Right atrium auricular region (tissue), 2 donors: ENCODE results near the gene BCAS4. TPM values are rescaled to one million over a fixed set of nuclear protein-coding genes. Genes with fewer than 3 reads are reported as not detected.

Source experiments
- DNase-seq: peaks from one replicate; pipeline ENCODE4 v3.0.0-alpha.2; 2019; ENCODE audit warnings: low spot score
- H3K27ac ChIP-seq, 2 donors: fragments of 200-600 bp; sonication (generic); 1 replicate in 1 of 2; 2 replicates in 1 of 2; pipeline ENCODE4 v1.5.1; 2016 to 2019
- H3K27me3 ChIP-seq, 2 donors: fragments of 200-600 bp; sonication (generic); one replicate each; pipeline versions ENCODE4 v1.5.1 to v1.6.0; 2017 to 2019
- H3K36me3 ChIP-seq: fragments of 200-600 bp; sonication (generic); one replicate; pipeline ENCODE4 v1.5.1; 2016
- H3K4me1 ChIP-seq, 2 donors: fragments of 200-600 bp; sonication (generic); one replicate each; pipeline versions ENCODE4 v1.5.1 to v1.6.0; 2017 to 2019
- H3K4me3 ChIP-seq, 2 donors: fragments of 200-600 bp; sonication (generic); 1 replicate in 1 of 2; 2 replicates in 1 of 2; pipeline ENCODE4 v1.5.1; 2017 to 2019; ENCODE audit warnings: mild to moderate bottlenecking in 1 of 2, moderate library complexity in 1 of 2
- H3K9me3 ChIP-seq, 2 donors: fragments of 200-600 bp; sonication (generic); one replicate each; pipeline ENCODE4 v1.5.1; 2019
- total RNA-seq, 2 donors: library from RNA; depleted of rRNA; stranded (reverse); fragments of >200 nt; gene quantifications; one replicate each; pipeline ENCODE4 v1.1.0, GENCODE V29; 2016
- TF ChIP-seq, protein P1 (sequence below), 2 donors: fragments of 200-600 bp; sonication (generic); IDR thresholded peaks; one replicate each; pipeline ENCODE4 v1.5.1; 2019; ENCODE audit warnings: antibody characterized with exemption in 2 of 2

The BCAS4 gene
- total RNA-seq, 2 donors from 2014 or later = 1.5 to 2.2 TPM

DNA sequence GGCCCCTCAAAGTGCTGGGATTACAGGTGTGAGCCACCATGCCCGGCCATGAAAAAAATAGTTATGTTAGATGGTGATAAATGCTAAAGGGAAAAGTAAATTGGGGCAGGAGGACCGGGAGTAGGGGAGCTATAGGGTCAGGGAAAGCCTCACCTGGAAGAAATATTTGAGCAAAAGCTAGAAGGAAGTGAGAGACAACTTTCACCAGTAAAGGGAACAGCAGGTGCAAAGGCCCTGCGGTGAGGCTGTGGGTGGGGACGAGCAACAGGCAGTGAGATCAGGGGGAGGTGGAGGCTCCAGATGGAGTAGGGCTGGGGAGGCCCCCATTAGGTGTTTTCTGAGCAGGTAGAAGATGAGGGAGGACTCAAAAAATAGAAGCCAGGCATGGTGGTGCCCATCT lies 16.0 kb downstream of the BCAS4 start:
- no peaks in the 10 kb centered on the region for H3K9me3 ChIP-seq
- no peak overlapping the region for H3K4me3 ChIP-seq
- H3K36me3 ChIP-seq = no peaks in the 10 kb centered on the region
- no peak for DNase-seq
- TF ChIP-seq, protein P1, sequence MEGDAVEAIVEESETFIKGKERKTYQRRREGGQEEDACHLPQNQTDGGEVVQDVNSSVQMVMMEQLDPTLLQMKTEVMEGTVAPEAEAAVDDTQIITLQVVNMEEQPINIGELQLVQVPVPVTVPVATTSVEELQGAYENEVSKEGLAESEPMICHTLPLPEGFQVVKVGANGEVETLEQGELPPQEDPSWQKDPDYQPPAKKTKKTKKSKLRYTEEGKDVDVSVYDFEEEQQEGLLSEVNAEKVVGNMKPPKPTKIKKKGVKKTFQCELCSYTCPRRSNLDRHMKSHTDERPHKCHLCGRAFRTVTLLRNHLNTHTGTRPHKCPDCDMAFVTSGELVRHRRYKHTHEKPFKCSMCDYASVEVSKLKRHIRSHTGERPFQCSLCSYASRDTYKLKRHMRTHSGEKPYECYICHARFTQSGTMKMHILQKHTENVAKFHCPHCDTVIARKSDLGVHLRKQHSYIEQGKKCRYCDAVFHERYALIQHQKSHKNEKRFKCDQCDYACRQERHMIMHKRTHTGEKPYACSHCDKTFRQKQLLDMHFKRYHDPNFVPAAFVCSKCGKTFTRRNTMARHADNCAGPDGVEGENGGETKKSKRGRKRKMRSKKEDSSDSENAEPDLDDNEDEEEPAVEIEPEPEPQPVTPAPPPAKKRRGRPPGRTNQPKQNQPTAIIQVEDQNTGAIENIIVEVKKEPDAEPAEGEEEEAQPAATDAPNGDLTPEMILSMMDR (IDR thresholded peaks at IDR 0.05) = no peak
- H3K27me3 ChIP-seq = no peaks in the 10 kb centered on the region
- H3K27ac ChIP-seq = no peak overlapping the region
- no peaks in the 10 kb centered on the region for H3K4me1 ChIP-seq

DNA sequence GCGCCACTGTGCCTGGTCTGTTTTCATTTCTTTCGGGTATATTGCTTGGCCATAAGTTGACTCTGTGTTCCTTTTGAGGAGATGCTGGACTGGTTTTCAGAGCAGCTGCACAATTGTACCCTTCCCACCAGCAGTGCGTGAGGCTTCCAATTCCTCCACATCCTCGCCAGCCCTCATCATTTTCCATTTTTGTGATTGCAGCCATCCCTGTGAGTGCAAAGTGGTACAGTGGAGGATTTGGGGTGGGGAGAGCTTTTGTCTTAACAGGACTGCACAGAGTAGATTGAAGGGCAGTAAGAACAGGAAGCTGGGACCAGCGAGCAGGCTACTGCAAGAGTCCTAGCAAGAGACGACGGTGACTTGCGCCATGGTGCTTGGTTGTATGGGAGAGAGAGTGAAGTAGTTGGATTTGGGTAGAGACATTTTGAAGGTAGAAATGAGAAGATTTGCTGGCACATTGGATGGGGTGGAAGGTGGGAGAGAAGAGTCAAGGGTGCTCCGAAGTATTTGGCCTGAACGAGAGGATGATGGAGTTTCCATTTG lies 18.3 kb downstream of the BCAS4 start:
- H3K36me3 ChIP-seq = no peaks in the 10 kb centered on the region
- no peak for DNase-seq
- TF ChIP-seq, protein P1 (IDR thresholded peaks at IDR 0.05) = no peak
- H3K27ac ChIP-seq = no peak overlapping the region
- no peak overlapping the region for H3K4me3 ChIP-seq
- H3K9me3 ChIP-seq = no peaks in the 10 kb centered on the region
- H3K27me3 ChIP-seq = no peaks in the 10 kb centered on the region
- H3K4me1 ChIP-seq = no peaks in the 10 kb centered on the region

DNA sequence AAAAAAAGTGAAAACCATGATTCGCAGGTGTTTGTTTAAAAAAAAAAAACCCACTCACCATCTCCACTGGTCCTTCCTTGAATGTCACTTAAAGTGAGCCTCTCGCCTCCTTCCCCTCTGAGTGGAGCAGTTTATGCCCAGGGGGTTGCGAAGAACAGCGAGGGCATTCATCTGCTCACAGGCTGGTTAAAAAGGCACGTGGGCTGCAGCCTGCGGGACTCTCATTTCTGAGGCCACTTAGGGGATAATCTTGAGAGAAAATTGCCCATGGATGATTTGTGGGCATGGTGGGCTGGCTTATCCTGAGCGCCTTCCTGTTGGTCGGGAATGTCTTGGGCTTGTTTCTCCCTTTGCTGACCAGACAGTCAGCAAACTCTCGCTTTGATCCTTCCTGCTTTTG lies 18.9 kb downstream of the BCAS4 start:
- H3K36me3 ChIP-seq = no peaks in the 10 kb centered on the region
- no peaks in the 10 kb centered on the region for H3K9me3 ChIP-seq
- no peak overlapping the region for H3K27ac ChIP-seq
- H3K4me1 ChIP-seq = no peaks in the 10 kb centered on the region
- H3K4me3 ChIP-seq = no peak overlapping the region
- TF ChIP-seq, protein P1 (IDR thresholded peaks at IDR 0.05) = no peak
- H3K27me3 ChIP-seq = no peaks in the 10 kb centered on the region
- DNase-seq = no peak

DNA sequence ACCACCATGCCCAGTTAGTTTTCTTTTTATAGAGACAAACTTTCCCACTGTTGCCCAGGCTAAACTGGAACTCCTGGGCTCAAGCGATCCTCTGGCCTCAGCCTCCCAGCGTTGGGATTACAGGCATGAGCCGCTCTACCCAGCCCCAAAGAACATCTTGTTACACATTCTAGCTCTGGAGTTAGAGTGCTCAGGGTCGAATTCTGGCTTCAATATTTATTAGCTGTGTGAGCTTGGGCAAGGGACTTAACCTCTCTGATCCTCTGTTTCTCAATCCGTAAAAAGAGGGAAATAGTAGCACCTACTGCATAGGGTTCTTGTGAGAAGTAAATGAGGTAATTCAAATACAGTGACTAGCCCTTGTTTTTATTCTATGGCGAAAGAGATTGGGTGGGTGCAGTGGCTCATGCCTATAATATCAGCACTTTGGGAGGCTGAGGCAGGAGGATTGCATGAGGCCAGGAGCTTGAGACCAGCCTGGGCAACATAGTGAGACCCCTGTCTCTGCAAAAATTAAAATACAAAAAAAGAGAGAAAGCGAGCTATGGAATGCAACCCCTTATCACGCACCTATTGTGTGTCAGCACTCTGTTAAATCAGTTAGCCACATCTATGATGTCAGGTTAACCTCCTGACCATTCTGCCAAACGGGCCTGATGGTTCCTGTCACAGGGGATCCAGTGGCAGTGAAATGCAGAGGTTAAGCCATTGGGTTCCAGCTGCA lies 19.7 kb downstream of the BCAS4 start:
- Histone ChIP-seq H3K4me1 (no peaks in the 10 kb centered on the region), H3K27ac (no peak overlapping the region), H3K9me3 (no peaks in the 10 kb centered on the region)

DNA sequence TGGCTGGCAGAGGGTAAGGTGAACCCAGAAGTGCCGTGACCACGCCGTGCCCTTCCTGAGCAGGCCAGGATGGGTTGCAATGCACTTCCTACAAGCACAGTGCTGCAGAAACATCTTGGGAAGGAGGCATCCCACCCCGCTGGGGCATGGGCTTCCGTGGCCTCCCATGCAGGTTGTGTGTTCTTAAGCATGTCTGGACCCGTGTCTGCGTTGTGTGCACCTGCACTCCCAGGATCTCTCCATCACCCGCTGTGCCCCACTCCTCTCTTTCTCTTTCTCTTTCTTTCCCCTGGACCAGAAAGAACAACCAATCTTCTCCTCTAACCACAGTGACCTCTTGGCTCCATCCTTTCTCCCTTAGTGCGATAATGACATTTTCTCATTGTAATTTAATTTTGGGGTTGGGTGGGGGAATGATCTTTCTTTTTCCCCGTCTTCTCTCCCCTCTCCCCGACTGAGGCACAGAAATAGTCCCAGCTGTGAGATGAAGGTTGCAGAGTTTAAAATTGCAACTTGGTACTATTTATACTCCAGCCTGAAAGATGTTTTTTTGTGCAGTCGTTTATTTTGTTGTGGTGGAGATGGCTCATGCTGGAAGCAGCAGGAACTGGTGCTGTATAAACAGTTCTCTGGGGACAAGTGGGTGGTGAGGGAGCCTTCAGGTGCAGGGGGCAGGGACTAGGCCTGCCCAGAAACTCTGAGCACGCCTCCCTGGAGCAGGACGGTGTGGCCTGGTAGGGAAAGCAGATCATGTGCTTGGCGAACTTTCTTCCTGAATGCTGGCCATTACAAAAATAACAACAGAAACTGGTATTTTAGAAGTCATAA lies 20.5 kb downstream of the BCAS4 start:
- Histone ChIP-seq H3K27me3 (no peaks in the 10 kb centered on the region), H3K27ac (no peak overlapping the region), H3K36me3 (no peaks in the 10 kb centered on the region), H3K9me3 (no peaks in the 10 kb centered on the region), H3K4me3 (no peak overlapping the region), H3K4me1 (no peaks in the 10 kb centered on the region)
- TF ChIP-seq, protein P1 (IDR thresholded peaks at IDR 0.05) = no peak
- DNase-seq = no peak

More for the DNA sequence above, 19.7 kb downstream of the BCAS4 start:
- no peak for DNase-seq
- TF ChIP-seq, protein P1 (IDR thresholded peaks at IDR 0.05) = no peak
- Histone ChIP-seq H3K27me3 (no peaks in the 10 kb centered on the region), H3K36me3 (no peaks in the 10 kb centered on the region), H3K4me3 (no peak overlapping the region)
